Smooth muscle cell (in vitro differentiated cells): ENCODE results near the gene COL9A3. TPM values are rescaled to one million over a fixed set of nuclear protein-coding genes. Genes with fewer than 3 reads are reported as not detected.

Experiments
- DNase-seq: peaks from one replicate; lab custom pipeline; 2025; ENCODE audit not compliant: unreplicated experiment; lab: John Stamatoyannopoulos, UW
- H2AFZ ChIP-seq: fragments of 200-600 bp; sonication (generic); 2 replicates; pipeline ENCODE4 v1.6.0; 2016; ENCODE audit warnings: antibody characterized with exemption, low read depth, mild to moderate bottlenecking
- H3F3A ChIP-seq: fragments of 200-600 bp; sonication (generic); 2 replicates; pipeline ENCODE4 v1.6.0; 2017; ENCODE audit warnings: antibody characterized with exemption, low read depth
- H3K27ac ChIP-seq: fragments of 200-600 bp; sonication (generic); 2 replicates; pipeline ENCODE4 v1.5.1; 2016; ENCODE audit warnings: low read depth, mild to moderate bottlenecking
- H3K27me3 ChIP-seq: fragments of 200-600 bp; sonication (generic); 2 replicates; pipeline ENCODE4 v1.6.1; 2016; ENCODE audit warnings: low read depth, mild to moderate bottlenecking
- H3K36me3 ChIP-seq: fragments of 200-600 bp; sonication (generic); 2 replicates; pipeline ENCODE4 v1.5.1; 2016; ENCODE audit warnings: low read depth
- H3K4me1 ChIP-seq: fragments of 200-600 bp; sonication (generic); 2 replicates; pipeline ENCODE4 v1.5.1; 2016; ENCODE audit warnings: low read depth
- H3K4me2 ChIP-seq: fragments of 200-600 bp; sonication (generic); 2 replicates; pipeline ENCODE4 v1.6.0; 2016; ENCODE audit warnings: mild to moderate bottlenecking
- H3K4me3 ChIP-seq: fragments of 200-600 bp; sonication (generic); 2 replicates; pipeline ENCODE4 v1.5.1; 2016; ENCODE audit warnings: mild to moderate bottlenecking
- H3K79me2 ChIP-seq: fragments of 200-600 bp; sonication (generic); 2 replicates; pipeline ENCODE4 v1.6.0; 2016; ENCODE audit warnings: low read depth, mild to moderate bottlenecking
- H3K9ac ChIP-seq: fragments of 200-600 bp; sonication (generic); 2 replicates; pipeline ENCODE4 v1.6.0; 2016; ENCODE audit warnings: low read depth
- H3K9me3 ChIP-seq: fragments of 200-600 bp; sonication (generic); replicated peaks from 2 replicates; pipeline ENCODE4 v1.5.1; 2016; ENCODE audit warnings: low read depth
- H4K20me1 ChIP-seq: fragments of 200-600 bp; sonication (generic); 2 replicates; pipeline ENCODE4 v1.6.0; 2016; ENCODE audit warnings: low read depth
- CTCF ChIP-seq: fragments of 200-600 bp; sonication (generic); IDR thresholded peaks from 2 replicates; pipeline ENCODE4 v1.5.1; 2017; ENCODE audit warnings: borderline replicate concordance, mild to moderate bottlenecking, antibody characterized with exemption; ENCODE audit not compliant: insufficient read depth, poor library complexity, severe bottlenecking
- WGBS: methylation state at CpG from one replicate; pipeline ENCODE4 v1.1.7; 2016; ENCODE audit warnings: low lambda C conversion rate; 5-methylcytosine and 5-hydroxymethylcytosine counted together
- polyA plus RNA-seq: library from polyadenylated mRNA; unstranded; fragments of >200 nt; fragmentation: Nextera tagmentation; extraction: Ambion mirVana; gene quantifications from 2 replicates; pipeline ENCODE4 v1.2.1, GENCODE V29; 2016
- total RNA-seq: library from RNA; depleted of rRNA; stranded (reverse); fragments of >200 nt; gene quantifications from 2 replicates; pipeline ENCODE4 v1.2.3, GENCODE V29; 2014

COL9A3 gene
- total and polyA plus RNA-seq, 2 experiments from 2014 or later: 23.0 to 77.4 TPM

DNA sequence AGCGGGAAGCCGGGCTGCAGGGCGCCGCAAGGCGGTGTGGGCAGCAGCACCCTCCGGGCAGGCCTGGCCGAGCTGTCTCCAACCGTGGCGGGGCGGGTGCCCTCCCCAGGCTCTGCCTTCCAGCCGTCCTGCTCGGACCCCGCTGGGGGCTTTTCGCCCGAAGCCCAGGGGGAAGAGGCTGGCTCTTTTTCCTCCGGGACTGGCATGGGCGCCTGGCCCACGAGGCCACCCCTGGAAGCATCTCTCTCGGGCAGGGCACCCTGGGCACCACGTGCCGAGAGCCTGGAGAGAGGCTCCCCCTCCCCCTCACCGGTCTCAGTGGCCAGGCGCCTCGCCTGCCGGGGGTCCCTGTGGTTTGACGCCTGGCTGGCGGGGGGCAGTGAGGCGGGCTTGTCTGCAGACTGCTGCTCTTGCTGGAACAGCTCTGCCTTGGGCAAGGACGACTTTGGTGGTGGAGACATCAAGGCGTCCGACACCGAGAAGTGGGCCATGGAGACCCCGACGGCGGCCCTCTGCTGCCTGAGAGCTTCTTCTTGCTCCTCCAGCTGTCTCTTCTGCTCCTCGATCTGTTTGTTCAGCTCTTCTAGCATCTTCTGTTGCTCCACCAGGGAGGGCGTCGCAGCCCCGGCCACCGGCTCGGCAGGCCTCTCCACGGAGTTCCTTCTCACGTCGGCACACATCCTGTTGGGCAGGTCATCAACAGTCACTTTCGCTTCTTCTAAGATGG is 64.2 kb downstream of the COL9A3 start:
- Histone ChIP-seq H4K20me1 (no peaks in the 10 kb centered on the region), H3K4me1 (peaks cover 9% of the 10 kb centered on the region), H3K36me3 (no peaks in the 10 kb centered on the region), H2AFZ (no peak overlapping the region), H3K27me3 (no peaks in the 10 kb centered on the region), H3K79me2 (no peaks in the 10 kb centered on the region), H3K4me3 (no peak overlapping the region), H3K4me2 (no peak overlapping the region), H3K9me3 (no peaks in the 10 kb centered on the region), H3F3A (peaks cover 2% of the 10 kb centered on the region), H3K9ac (no peak overlapping the region), H3K27ac (no peak overlapping the region)
- DNase-seq: no peak
- TF ChIP-seq CTCF: no peak
- WGBS: 96% methylated on average over 44 of the region's 45 CpGs

DNA sequence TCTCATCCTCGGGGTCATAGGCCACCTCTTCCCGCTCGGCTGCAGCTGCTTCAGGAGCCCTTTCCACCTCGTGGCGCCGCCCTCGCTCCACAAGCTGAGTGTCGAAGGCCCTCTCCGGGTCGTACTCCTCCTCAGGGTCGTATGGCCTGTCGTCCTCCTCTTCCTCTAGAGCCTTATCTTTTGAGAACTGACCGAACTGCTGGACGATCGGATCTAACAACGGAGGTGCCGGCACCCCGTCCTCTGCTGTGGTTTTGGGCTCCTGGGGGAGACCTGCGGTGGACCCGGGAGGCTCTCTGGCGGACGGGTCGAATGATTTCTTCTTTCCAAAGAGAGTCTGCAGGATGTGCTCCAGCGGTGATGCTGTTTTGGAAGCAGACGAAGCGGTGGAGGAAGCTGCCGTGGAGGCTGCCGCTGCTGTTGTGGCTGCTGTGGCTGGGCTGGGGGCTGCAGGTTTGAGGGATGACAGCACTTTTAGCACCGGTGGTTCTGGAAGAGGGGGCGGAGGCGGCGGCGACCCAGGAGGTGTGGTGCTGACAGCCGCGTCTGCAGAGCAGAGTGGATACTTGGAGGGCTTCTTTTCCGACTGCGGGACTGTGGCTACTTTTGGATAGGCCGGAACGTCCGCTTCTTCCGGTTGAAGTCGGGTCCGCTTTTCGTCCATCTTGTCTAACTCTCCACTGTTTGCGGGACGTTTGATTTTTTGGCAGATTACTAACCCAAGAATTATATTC is 65.0 kb downstream of the COL9A3 start:
- peaks cover 7% of the 10 kb centered on the region for H3K4me1 ChIP-seq
- no peaks in the 10 kb centered on the region for H4K20me1 ChIP-seq
- no peak overlapping the region for H3K4me3 ChIP-seq
- no peak for TF ChIP-seq CTCF
- 95% methylated on average over 46 of the region's 46 CpGs for WGBS
- H3K36me3 ChIP-seq: no peaks in the 10 kb centered on the region
- no peaks in the 10 kb centered on the region for H3F3A ChIP-seq
- H3K27ac ChIP-seq: no peak overlapping the region
- H2AFZ ChIP-seq: no peak overlapping the region
- no peak overlapping the region for H3K4me2 ChIP-seq
- no peak overlapping the region for H3K9ac ChIP-seq
- DNase-seq: no peak
- H3K79me2 ChIP-seq: no peaks in the 10 kb centered on the region
- no peaks in the 10 kb centered on the region for H3K9me3 ChIP-seq
- no peaks in the 10 kb centered on the region for H3K27me3 ChIP-seq

GRCh38 chr20:62882426-62882825 is 65.6 kb downstream of the COL9A3 start:
- H3K36me3 ChIP-seq: no peaks in the 10 kb centered on the region
- no peak overlapping the region for H2AFZ ChIP-seq
- H3K4me1 ChIP-seq: peaks cover 7% of the 10 kb centered on the region
- H3K79me2 ChIP-seq: no peaks in the 10 kb centered on the region
- H4K20me1 ChIP-seq: no peaks in the 10 kb centered on the region
- WGBS: 95% methylated on average over 15 of the region's 15 CpGs
- H3K27me3 ChIP-seq: no peaks in the 10 kb centered on the region
- H3K4me3 ChIP-seq: no peak overlapping the region
- H3K9me3 ChIP-seq: no peaks in the 10 kb centered on the region
- no peak overlapping the region for H3K9ac ChIP-seq
- no peak overlapping the region for H3K4me2 ChIP-seq
- no peak overlapping the region for H3K27ac ChIP-seq
- H3F3A ChIP-seq: no peaks in the 10 kb centered on the region
- no peak for DNase-seq
- no peak for TF ChIP-seq CTCF
